Activated naive CD8-positive, alpha-beta T cell treated with anti-CD3 and anti-CD28 coated beads, Interleukin-2, amount 10 ng/mL, durations not matched to agents 7 days and 5 days (primary cell): ENCODE data around the gene CCNI. TPM values are rescaled to one million over a fixed set of nuclear protein-coding genes. Genes with fewer than 3 reads are reported as not detected.

ENCODE experiments used
- ATAC-seq: fragments of 150-1000 bp; cut with Tn5 transposase; one replicate; pipeline ENCODE4 v1.10.0; 2021; ENCODE audit warnings: low read depth, moderate library complexity
- POLR2A ChIA-PET: fragments of 350-600 bp; sonication (Branson Sonifier 250); formaldehyde crosslinking; loops from one replicate; lab custom pipeline; 2021; ENCODE audit warnings: antibody characterized with exemption; lab: Charles Lee
- DNase-seq: peaks from one replicate; pipeline ENCODE4 v3.0.0; 2021
- H3K27ac Mint-ChIP-seq: one replicate; pipeline ENCODE4 v1.8.0; 2022; ENCODE audit warnings: mild to moderate bottlenecking, mixed read lengths
- H3K27me3 Mint-ChIP-seq: one replicate; pipeline ENCODE4 v1.8.0; 2022; ENCODE audit warnings: mild to moderate bottlenecking, moderate library complexity, mixed read lengths
- H3K36me3 Mint-ChIP-seq: one replicate; pipeline ENCODE4 v1.8.0; 2021; ENCODE audit warnings: mild to moderate bottlenecking, mixed read lengths
- H3K4me1 Mint-ChIP-seq: one replicate; pipeline ENCODE4 v1.8.0; 2021; ENCODE audit warnings: mixed read lengths
- H3K4me3 Mint-ChIP-seq: one replicate; pipeline ENCODE4 v1.8.0; 2022; ENCODE audit warnings: mild to moderate bottlenecking, moderate library complexity, mixed read lengths
- H3K9me3 Mint-ChIP-seq: one replicate; pipeline ENCODE4 v1.8.0; 2021; ENCODE audit warnings: mixed read lengths
- total RNA-seq, 2 experiments: library from RNA; stranded (reverse); gene quantifications; one replicate each; pipeline ENCODE4 v1.2.3, GENCODE V29; 2021

CCNI gene
- total RNA-seq, 2 experiments from 2014 or later, result 243 to 244 TPM

DNA sequence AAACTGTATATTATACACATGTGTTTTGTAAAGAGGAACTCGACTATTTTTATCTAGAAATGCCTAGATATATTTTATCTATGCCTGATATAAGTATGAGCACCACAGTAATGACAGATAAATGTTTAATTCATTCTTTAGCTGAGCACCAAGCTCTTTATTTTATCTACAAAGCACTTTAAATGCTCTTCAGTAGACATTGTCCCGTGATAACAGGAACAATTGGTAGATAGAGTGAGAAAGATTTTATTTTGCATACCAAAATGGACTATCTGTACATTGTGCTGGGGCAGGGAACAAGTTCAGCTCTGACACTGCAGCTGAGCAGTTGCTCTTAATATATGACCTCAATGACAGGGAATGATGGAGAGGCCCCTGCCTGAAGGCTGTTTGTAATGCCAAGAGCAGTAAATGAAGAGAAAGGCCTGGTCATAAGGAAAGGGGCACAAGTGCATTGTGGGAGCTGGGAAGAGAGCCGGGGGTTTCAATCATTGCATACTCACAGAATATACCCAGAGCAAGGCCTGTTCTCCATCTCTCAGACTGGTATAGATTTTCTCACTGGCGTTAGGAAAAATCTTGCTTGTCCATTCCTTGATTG, 68.9 kb downstream of the CCNI start:
- no peaks in the 10 kb centered on the region for H3K9me3 Mint-ChIP-seq
- POLR2A ChIA-PET, result no interaction called here
- DNase-seq, result no peak
- peaks cover 33% of the 10 kb centered on the region for H3K4me1 Mint-ChIP-seq
- H3K36me3 Mint-ChIP-seq, result peaks cover 43% of the 10 kb centered on the region
- no peak overlapping the region for H3K4me3 Mint-ChIP-seq
- ATAC-seq, result no peak
- H3K27ac Mint-ChIP-seq, result no peak overlapping the region
- H3K27me3 Mint-ChIP-seq, result no peaks in the 10 kb centered on the region

- Mint-ChIP-seq H3K27me3 (no peaks in the 10 kb centered on the region), H3K9me3 (no peaks in the 10 kb centered on the region)
These were observed 72.4 kb downstream of the CCNI start for GRCh38 chr4:77003400-77003799.

DNA sequence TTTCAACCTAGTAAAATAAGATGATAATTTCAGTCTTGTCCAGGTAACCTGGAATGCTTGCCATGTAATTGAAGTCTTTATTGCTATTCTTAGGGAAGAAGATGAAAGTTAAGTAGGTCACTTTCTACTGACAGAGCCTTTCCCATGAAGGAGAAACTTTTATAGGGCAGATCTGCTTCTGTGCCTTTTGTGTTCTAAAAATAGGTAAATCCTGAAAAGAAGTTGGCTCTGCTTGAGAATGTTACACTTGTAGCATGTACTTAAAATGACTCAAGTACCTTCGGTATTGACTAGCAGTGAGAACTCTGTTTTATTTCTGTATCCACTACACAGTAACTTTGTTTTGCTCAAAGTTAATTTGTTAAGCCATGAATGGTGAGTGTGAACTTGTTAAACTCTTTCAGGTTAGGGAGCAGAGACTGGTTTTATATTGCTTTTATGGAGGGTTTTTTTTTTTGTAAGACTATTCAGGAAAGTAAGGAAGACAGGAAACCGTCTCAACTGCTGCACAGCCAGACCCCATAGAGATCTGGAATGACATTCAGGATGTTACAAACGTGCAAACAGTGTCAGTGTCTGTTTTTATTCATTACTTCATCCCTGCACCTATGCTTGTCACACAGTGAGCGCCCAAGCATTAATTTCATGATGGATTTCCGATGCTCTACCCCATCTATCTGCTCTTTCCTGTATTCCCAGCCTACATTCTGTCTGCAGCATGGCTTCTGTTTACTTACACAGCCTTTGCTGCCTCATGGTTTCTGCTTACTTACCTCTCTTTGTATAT, 73.3 kb downstream of the CCNI start:
- Mint-ChIP-seq H3K4me3 (no peak overlapping the region), H3K36me3 (peaks cover 28% of the 10 kb centered on the region), H3K27ac (no peak overlapping the region), H3K27me3 (no peaks in the 10 kb centered on the region), H3K4me1 (peaks cover 11% of the 10 kb centered on the region), H3K9me3 (no peaks in the 10 kb centered on the region)
- no peak for ATAC-seq
- POLR2A ChIA-PET, result no interaction called here
- no peak for DNase-seq

More at GRCh38 chr4:77003400-77003799, 72.4 kb downstream of the CCNI start:
- no peak overlapping the region for H3K4me3 Mint-ChIP-seq
- no peak overlapping the region for H3K27ac Mint-ChIP-seq
- H3K4me1 Mint-ChIP-seq, result peaks cover 19% of the 10 kb centered on the region
- H3K36me3 Mint-ChIP-seq, result peaks cover 28% of the 10 kb centered on the region
- DNase-seq, result no peak
- ATAC-seq, result no peak
- POLR2A ChIA-PET, result no interaction called here

DNA sequence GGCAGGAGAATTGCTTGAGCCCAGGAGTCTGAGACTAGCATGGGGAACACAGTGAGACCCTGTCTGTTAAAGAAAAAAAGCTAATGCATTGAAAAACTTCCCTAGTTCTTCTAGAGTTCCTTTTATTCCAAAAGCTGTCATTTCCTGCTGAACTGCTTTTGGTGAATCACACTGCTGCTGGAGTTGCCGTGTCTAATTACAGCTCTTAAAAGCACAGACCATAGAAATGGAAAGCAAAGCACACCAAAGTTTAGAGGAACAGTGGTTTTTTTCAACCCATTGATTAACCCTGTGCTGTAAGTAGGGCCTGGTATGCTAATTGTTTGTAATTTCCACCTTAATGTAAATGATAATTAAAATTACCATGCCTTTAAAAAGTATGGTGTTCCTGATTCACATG, 73.9 kb downstream of the CCNI start:
- H3K27ac Mint-ChIP-seq, result no peak overlapping the region
- POLR2A ChIA-PET, result no interaction called here
- H3K36me3 Mint-ChIP-seq, result peaks cover 30% of the 10 kb centered on the region
- peaks cover 5% of the 10 kb centered on the region for H3K4me1 Mint-ChIP-seq
- DNase-seq, result no peak
- H3K9me3 Mint-ChIP-seq, result no peaks in the 10 kb centered on the region
- H3K4me3 Mint-ChIP-seq, result no peak overlapping the region
- H3K27me3 Mint-ChIP-seq, result no peaks in the 10 kb centered on the region
- no peak for ATAC-seq

GRCh38 chr4:76998251-76998901, 77.4 kb downstream of the CCNI start:
- Mint-ChIP-seq H3K27me3 (no peaks in the 10 kb centered on the region), H3K27ac (no peak overlapping the region), H3K36me3 (peaks cover 31% of the 10 kb centered on the region), H3K4me3 (no peak overlapping the region), H3K4me1 (peaks cover 17% of the 10 kb centered on the region), H3K9me3 (no peaks in the 10 kb centered on the region)
- ATAC-seq, result no peak
- POLR2A ChIA-PET, result no interaction called here
- DNase-seq, result no peak

DNA sequence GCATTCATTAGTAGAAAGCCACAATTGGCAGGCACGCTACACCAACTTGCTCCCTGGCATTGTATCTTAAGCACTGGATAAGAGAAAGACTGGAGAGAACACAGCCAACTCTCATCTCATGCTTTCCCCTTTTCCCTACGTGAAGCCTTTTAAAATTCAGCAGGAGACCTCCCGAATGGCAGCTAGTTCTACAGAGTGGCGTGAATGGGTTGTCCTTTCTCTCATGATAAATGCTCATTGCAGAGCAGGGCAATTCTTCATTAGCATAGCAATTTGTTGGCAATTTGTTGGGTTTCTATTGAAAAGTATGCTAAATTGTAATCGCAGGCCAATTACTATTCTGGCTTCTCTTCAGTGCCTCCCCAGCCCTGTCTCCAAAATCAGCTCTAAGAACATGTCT, 78.3 kb downstream of the CCNI start:
- no peak overlapping the region for H3K4me3 Mint-ChIP-seq
- no peak overlapping the region for H3K27ac Mint-ChIP-seq
- no peak for DNase-seq
- no peaks in the 10 kb centered on the region for H3K27me3 Mint-ChIP-seq
- no peaks in the 10 kb centered on the region for H3K9me3 Mint-ChIP-seq
- no peak for ATAC-seq
- H3K4me1 Mint-ChIP-seq, result peaks cover 23% of the 10 kb centered on the region
- peaks cover 29% of the 10 kb centered on the region for H3K36me3 Mint-ChIP-seq
- POLR2A ChIA-PET, result no interaction called here

Other genes with a start within 250 kb of the CCNI start
- gene SOWAHB, start 177.8 kb downstream of the CCNI start, total RNA-seq, result under 1 TPM in 1 of 2 experiments, not detected in 1; 0.09 TPM
- 10 to 100 TPM; 51.9 to 60.0 TPM for gene SEPTIN11, start 126.2 kb downstream of the CCNI start, total RNA-seq
- 10 to 100 TPM; 29.3 to 29.7 TPM for gene CCNG2, start 81.2 kb upstream of the CCNI start, total RNA-seq